ENCODE data around the gene GPATCH3.
"Not testable (repeated sequence)": the region's sequence is repeated elsewhere in the genome, so short reads cannot be mapped to it uniquely, and the experiment has no call there.

The GPATCH3 gene

DNA sequence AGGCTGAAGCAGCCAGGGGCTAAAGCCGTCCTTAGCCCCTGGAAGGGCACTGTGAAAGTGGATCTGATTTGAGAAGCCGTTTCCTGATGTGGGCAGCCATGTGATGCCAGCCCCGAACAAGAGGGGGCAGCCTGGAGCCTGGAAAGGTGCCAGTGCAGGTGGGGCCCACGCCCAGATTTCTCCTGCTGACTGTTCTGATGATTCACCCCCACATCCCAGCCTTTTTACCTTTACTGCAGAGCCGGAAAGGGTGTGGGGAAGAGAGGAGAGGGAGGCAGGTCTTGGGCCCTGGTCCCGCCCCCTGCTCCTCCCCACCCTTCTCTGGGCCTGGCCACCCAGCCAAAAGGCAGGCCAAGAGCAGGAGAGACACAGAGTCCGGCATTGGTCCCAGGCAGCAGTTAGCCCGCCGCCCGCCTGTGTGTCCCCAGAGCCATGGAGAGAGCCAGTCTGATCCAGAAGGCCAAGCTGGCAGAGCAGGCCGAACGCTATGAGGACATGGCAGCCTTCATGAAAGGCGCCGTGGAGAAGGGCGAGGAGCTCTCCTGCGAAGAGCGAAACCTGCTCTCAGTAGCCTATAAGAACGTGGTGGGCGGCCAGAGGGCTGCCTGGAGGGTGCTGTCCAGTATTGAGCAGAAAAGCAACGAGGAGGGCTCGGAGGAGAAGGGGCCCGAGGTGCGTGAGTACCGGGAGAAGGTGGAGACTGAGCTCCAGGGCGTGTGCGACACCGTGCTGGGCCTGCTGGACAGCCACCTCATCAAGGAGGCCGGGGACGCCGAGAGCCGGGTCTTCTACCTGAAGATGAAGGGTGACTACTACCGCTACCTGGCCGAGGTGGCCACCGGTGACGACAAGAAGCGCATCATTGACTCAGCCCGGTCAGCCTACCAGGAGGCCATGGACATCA lies 37.2 kb downstream of the GPATCH3 start, which contains the start of gene SFN:
TSS of gene SFN (plus strand) at position 369 of the 904 bp plus-strand sequence. CDS start at position 433, 64 bp downstream.
- peak; percentile 65 for DNase-seq

DNA sequence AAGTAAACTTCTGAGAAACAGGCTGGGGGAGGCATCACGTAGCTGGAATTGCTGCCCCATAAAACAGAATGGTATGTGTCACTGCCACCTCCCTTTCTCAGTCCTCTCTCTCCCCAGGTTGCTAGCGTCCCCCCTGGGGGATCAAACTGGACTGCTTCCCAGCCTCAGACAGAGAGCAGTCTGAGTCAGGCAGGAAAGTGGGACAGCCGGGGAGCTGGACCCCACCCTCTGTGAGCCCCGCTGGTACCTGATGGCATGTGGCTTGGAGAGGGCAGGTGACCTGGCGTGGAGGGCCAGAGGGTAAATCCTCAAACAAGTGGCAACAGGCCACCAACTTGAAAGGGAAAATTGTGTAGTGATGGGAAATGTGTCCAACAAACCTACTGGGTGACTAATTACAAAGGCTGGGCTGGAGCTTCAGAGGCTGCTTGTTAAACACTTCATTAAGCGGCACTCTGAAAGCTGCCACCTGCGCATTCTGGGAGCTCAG lies 38.3 kb downstream of the GPATCH3 start:
- DNase-seq: no peak

DNA sequence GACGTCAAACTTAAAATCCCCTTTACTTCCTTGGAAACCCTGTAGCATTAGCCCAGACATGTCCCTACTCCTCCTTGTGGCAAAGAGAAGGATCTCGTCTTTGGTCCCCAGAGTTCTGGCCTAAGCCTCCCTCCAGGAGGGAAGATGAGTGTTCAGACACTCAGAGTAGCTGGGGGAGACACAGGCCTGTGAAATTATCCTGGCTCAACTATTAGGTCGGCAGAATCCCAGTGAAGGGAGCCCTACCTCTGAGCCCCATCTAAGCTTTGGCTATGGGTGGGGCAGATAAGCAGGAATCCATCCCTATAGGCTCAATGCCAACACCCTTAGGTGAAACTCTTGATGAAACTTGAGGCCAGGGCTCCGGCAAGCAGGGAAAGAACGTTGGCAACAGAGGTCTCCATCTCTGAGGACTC lies 39.0 kb downstream of the GPATCH3 start:
- DNase-seq: no peak

DNA sequence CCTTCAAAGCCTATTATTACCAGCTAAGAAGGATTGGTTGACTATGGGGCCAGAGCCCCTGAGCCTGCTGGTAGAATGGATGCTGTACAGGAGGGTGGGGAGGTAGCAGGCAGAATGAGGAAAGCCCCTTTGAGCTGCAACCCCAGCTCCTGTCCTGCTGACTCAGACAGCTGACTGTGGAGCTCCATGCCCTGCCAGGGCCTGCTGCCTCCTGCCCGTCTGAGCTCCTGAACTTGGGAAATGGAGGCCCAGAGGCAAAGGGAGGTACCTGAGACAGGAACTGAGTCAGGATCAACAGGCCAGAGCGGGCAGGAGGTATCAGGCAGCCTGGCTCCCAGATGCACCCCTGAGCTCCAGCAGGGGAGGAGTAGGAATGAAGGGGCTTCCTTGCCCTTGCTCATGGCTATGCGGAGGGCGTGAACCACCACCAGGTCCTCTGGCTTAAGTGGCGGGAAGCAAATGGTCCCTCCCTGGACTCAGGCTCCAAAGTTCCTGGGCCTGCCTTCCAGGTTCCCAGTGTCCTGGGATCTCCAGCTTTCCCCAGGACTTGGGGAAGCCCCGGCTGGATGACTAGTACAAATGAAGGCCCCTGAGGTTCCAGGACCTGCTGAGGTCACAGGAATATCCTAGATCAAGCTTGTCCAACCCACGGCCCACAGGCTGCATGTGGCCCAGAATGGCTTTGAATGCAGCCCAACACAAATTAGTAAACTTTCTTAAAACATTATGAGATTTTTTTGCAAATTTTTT lies 41.2 kb downstream of the GPATCH3 start:
- no peak for DNase-seq

GRCh38 chr1:26858160-26858559 lies 42.1 kb downstream of the GPATCH3 start:
- no peak for DNase-seq

DNA sequence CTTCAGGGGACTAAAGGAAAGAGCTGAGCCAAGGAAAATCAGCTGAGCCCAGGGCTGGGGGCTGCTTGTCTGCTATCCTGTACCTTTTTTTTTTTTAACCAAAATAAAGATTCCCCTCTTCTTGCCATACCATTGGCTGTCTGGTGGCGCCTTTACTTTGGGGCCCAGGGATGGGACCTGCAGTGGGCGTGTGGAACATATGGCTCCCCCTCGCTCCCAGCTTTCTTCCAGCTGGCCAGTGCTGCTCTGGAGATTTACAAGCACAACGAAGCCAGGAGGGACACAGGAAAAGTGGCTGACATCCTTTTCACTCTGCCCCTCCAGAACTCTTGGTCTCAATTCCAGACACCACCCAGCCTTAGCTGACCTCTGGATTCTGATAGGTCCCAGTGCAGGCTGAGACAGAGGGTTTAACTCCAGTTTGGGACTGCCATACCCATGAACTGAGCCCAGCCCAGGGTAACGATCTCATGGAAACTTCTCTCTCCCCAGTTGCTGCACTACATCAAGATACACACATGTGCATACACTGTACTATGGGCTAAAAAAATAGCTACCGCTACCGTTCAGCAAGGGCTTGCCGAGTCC lies 42.7 kb downstream of the GPATCH3 start:
- no peak for DNase-seq

DNA sequence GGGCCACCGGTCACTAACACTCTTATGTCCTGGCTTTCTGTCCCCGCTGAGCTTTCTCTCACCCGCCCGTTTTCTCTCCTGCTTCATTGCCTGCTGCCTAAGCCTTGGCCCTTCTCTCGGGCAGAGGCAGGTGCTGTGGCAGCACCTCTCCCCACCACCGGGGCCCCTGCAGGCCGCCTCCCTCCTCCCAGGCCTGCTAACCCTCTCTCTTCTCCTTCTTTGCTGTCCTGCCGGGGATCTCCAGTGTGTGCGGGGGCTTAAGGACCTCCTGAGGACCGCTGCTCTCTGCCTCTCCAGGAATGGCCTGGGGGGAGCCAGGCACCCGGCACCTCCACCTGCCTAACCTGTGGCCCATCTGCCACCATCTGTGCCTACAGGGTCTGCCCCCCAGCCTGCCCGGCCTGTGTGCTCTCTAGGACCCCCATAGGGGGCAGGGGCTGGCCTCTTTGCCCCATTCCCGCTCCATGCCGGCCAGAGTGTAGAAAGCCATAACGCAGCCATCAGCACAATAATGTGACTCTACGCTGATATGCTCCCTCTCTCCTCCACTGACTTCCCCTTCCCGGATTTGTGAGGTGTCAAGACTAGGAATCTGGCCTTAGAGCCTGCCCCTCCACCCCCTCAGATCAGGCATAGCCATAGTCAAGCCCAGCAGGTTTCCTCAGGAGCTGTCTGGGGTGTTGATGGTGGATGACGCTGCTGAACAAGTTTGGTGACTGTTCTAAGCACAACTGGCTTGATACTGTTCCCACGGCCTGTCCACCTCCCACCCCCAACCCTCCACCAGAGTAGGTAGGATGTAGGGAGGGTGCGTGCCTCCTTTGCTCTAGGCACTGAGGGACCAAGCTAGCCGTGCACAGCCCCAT lies 43.4 kb downstream of the GPATCH3 start:
- DNase-seq: no peak

GRCh38 chr1:26856181-26856580 lies 44.1 kb downstream of the GPATCH3 start:
- no peak for DNase-seq

DNA sequence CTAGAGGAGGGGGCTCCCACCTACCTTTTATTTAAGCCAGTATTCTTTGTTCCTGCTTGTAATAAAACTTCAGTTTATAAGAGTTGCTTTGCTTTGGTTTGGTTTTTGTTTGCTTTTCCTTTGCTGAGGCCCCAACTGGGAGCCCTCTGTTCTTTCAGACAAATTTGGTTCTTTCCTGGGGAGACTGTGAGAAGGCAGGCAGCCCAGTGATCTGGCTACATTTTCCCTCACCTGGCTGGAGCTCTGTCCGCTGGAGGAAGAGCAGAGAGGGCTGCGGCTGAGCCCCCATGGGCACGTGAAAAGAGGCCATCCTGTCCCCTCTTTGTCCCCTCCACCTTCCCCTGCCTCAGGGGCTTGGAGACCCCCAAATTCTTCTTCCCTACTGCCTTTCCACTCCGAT lies 44.6 kb downstream of the GPATCH3 start:
- DNase-seq: no peak

DNA sequence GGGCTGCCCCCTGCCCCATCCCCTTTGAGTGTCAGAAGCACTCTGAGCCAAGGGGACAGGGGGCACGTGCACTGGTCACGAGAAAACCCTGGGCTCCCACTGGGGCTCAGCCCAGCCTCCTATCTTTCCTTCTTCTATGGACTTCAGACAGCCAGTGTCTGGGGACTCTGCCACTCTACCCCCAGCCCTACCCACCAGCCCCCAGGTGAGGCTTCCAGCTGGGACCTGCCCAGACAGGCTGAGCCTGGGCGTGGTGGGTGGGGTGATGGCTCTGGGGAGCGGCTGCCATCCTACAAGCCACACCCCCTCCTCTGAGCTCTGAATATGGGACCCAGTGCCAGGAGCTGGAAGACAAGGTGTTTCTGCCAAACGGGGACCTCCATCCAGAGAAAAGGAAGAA lies 45.4 kb downstream of the GPATCH3 start:
- DNase-seq: no peak

DNA sequence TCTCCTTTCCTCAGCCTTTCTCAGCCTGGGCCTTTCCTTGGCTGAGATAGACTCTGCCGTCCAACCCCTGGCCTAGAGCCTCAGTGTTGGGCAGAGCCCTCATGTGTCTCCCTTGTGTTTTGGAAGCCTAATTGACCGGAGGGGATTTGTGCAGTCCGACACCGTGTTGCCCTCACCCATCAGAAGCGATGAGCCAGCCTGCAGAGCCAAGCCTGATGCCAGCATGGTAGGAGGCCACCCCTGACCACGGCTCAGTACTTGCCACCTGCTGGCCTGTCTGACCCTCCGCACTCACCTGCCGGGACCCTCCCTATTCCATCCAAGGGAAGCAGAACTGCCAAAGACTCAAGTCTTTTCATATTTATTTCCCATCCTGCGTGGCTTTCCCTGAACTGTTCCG lies 46.7 kb downstream of the GPATCH3 start:
- no peak for DNase-seq

- peak; percentile 82 for DNase-seq
Measured at GRCh38 chr1:26853156-26853555, 47.1 kb downstream of the GPATCH3 start.

DNA sequence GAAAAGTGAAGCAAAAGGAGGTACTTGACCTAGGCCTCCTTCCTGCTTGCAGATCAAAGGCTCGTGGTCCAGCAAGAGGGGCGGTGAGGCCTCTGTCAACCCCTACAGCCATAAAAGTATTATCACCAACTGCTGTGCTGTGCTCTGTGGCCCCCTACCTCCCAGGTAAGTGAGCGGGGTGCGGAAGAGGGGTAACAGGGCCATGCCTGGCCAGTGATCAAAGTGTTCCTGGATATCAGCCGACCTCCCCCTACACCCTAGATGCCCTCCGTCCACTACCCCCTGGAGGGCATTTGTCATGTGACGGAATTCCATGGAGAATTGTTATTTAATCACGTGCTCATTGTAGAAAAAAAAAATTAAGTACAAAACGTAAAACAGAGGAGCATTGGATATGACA lies 47.6 kb downstream of the GPATCH3 start:
- DNase-seq: no peak

DNA sequence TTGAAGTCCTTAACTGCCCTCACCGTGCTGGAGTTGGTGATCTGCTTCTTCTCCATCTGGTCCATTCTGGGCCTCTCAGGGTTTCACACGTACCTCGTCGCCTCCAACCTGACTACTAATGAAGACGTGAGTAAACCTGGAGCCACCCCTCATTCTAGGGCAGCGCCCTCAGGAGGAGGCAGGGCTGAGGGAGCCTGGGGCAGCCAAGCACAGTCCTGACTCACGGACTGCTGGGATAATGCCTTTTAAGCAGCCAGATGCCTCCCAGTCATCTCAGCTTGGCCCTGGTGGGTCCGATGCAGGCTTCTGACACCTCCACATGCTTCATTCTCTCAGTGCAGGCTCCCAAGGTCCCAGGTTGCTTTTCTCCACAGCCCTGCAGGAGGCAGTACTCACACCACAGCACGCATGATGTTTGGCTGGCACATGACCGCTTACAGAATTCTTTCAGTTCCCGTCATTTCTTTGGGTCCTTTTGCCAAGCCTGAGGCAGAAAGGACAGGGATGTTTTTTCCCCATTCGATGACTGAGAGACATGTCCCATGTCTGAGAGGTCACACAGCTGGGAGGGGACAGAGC lies 49.1 kb downstream of the GPATCH3 start:
- DNase-seq: no peak

DNA sequence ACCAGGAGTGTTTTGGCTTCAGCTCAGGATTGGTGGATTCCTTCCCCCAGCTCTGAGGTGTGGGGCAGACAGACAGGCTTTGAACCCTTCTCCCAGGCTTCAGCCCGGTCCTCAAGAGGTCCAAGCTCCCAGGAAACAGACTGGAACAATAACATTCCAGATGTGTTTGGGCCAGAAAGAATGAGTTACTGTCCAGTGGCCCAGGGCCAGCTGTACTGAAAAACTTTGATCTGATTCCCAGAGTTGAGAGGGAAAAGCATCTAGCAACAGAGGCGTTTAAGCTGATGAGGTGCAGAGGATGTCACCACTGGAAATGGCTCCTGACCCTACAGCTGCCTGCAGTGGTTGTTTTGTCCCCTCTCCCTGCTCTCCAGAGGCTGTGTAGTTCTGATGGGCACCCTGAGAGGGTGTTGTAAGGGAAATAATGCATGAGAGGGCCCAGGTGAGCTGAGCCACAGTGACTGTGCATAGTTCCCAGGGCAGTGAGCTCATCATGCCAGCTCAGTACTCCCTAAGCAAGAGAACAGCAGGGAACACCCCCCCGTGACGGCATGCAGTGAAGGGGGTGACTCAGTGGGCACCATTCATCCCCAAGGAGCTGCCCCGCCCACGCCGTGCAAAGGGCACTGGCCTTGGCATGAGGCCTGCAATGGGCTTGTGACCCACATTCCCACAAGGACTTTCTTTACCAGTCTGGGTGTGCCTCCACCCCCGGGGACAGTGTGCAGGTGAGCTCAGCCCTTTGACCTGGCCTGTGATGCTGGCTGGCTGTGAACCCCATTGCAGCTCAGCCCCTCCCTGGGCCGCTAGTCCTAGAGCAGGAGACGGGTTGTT lies 51.1 kb downstream of the GPATCH3 start:
- no peak for DNase-seq

GRCh38 chr1:26848499-26848898 lies 51.8 kb downstream of the GPATCH3 start:
- DNase-seq: no peak

DNA sequence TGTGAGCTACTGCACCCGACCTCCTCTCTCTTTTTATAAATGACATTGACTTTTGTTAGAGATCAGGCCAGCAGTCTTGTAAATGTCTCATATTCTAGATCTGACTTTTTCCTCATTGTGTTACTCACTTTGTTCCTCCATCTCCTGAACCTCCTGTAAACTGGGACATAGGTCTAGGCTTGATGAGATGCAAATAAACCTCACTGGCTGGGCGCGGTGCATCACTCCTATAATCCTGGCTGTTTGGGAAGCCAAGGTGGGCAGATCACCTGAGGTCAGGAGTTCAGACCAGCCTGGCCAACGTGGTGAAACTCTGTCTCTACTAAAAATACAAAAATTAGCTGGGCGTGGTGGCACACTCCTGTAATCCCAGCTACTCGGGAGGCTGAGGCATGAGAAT lies 52.4 kb downstream of the GPATCH3 start:
- not testable (repeated sequence) for DNase-seq

- no peak for DNase-seq
Measured at GRCh38 chr1:26844424-26845196, 55.7 kb downstream of the GPATCH3 start.

Data from activated T-cell treated with anti-CD3 and anti-CD28 coated beads, Interleukin-2, amount 50 U/mL, for 1 hour (primary cell).